Upper lobe of left lung (tissue), 4 donors: Measurements from ENCODE around the gene ST6GALNAC1.
"Not testable (repeated sequence)": the region's sequence is repeated elsewhere in the genome, so short reads cannot be mapped to it uniquely, and the experiment has no call there.

Experiments used
- EP300 ChIP-seq, 4 donors: sonication (generic); formaldehyde crosslinking; IDR thresholded peaks; one replicate each; pipeline ENCODE4 v1.5.1; 2017; ENCODE audit warnings: antibody characterized with exemption in 4 of 4, control low read depth in 2 of 4
- POLR2A ChIP-seq, 4 donors: fragments of 450-650 bp; IDR thresholded peaks; one replicate each; pipeline ENCODE4 v1.5.1; 2016 to 2017; ENCODE audit warnings: antibody characterized with exemption in 4 of 4, mild to moderate bottlenecking in 2 of 4
- POLR2AphosphoS5 ChIP-seq, 2 donors: sonication (generic); formaldehyde crosslinking; IDR thresholded peaks; one replicate each; pipeline ENCODE4 v1.5.1; 2017; ENCODE audit warnings: antibody characterized with exemption in 2 of 2
- TF ChIP-seq, protein P1 (sequence below), 6 experiments: fragments of 450-650 bp in 4 of 6; fragments of 200-600 bp in 2 of 6; sonication (generic) in 2 of 6; IDR thresholded peaks; one replicate each; pipeline ENCODE4 v1.5.1; 2016 to 2019; ENCODE audit warnings: antibody characterized with exemption in 6 of 6

DNA sequence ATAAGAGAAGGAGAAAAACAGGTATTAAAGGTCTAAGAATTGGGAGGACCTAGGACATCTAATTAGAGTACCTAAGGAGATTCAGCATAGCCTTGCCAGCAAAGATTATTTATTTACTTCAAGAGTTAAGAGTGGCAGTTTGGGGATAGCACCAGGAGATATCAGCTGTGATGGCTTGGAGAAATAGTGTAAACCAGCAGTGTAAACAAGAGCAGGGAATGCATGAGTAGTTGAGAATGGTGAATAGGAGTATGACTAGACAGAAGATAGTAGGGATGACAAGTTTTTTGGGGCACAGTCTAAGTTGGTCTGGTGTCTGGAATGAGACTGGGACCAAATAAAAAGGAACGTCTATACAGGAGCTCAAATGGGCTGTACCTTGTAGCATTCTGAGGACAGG lies 36.9 kb downstream of the ST6GALNAC1 start:
- TF ChIP-seq EP300, POLR2A, POLR2AphosphoS5 (IDR thresholded peaks at IDR 0.05): not testable (repeated sequence)
- TF ChIP-seq, protein P1, sequence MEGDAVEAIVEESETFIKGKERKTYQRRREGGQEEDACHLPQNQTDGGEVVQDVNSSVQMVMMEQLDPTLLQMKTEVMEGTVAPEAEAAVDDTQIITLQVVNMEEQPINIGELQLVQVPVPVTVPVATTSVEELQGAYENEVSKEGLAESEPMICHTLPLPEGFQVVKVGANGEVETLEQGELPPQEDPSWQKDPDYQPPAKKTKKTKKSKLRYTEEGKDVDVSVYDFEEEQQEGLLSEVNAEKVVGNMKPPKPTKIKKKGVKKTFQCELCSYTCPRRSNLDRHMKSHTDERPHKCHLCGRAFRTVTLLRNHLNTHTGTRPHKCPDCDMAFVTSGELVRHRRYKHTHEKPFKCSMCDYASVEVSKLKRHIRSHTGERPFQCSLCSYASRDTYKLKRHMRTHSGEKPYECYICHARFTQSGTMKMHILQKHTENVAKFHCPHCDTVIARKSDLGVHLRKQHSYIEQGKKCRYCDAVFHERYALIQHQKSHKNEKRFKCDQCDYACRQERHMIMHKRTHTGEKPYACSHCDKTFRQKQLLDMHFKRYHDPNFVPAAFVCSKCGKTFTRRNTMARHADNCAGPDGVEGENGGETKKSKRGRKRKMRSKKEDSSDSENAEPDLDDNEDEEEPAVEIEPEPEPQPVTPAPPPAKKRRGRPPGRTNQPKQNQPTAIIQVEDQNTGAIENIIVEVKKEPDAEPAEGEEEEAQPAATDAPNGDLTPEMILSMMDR (IDR thresholded peaks at IDR 0.05), result not testable (repeated sequence)
